Fibroblast of gingiva (primary cell): ENCODE measurements around the gene RAB9B.

ENCODE experiments used
- DNase-seq: peaks from one replicate; pipeline ENCODE4 v3.0.0-alpha.2; 2011; ENCODE audit warnings: low read depth

Gene RAB9B

GRCh38 chrX:103811858-103812257, 20.2 kb downstream of the RAB9B start:
- no peak for DNase-seq

DNA sequence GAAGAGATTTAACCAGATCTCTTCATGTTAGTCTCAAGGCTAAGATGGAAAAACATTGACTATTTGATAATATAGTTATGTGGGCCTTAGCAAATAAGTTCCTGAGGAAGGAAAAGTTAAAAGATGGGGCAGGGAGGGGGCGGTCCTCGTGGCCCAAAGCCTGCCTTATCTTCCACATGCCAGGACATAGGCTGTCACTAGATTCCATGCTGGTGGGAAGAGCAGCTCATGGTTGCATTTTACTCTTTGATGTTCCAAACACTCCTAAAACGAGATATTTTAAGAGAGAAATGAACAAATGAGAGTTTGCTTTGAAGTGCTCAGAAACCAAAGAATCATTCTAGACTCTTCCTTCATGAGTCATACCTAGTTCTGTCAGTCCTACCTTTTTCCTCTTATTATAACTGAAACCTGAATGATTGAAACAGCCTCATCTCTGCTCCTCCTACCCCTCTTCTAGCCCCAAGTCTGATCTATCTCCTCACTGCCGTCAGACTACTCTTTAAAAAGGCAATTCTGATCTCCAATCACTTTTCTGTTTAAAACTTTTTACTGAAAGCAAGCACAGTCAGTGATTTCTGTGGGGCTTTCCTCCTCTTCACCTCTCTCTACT, 25.1 kb downstream of the RAB9B start:
- DNase-seq, result no peak

DNA sequence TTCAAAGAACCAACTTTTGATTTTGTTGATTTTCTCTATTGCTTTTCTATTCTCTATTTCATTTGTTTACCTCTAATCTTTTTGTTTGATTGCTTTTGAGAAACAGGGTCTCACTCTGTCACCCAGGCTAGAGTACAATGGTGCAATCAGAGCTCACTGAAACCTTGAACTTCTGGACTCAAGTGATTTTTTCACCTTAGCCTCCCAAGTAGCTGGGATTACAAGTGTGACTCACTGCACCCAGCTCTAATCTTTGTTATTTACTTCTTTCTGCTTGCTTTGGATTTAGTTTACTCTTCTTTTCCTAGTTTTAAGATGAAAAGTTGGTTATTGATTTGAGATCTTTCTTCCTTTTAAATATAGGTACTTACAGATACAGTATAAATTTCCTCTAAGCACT, 26.2 kb downstream of the RAB9B start:
- DNase-seq, result no peak

DNA sequence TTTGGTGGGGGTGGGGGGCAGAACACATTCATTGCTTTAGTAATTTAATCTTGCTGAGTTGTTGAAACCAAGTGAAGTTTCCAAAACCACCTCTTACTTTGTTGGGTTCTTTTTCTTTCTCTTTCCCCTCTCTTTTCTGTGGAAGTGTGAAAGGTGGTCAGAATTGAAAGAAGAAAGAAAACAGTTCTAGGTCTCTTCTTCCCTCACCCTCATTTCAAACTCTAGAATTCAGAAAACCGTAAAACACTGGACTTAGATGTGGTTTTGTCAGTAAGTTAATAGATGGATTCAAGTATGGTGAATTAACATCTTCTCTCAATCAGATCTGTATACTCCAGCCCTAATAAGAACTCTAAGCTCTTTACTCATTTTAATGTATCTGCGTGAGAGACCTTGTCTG, 31.7 kb downstream of the RAB9B start:
- no peak for DNase-seq

GRCh38 chrX:103797691-103798090, 34.4 kb downstream of the RAB9B start:
- no peak for DNase-seq

DNA sequence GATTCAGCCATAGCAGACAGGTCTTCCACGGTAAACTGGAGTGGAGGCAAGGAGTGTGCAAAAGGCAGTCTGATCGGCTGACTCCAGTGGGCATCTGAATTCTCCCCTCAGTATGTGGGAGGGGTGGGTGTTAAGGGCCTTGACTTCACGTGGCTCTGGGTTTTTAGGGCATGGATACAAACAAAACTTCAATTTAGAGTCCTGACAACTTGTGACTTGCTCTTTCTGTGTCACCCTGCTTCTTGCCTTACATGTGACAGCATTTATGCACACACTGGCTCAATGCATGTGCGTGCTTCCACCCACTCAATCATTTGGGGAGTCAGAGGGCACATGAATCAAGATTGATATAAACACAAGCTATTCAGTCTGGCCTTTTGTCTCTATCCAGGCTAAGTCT, 37.9 kb downstream of the RAB9B start:
- DNase-seq, result no peak

- DNase-seq, result no peak
Observed at GRCh38 chrX:103793545-103793940, 38.5 kb downstream of the RAB9B start.

DNA sequence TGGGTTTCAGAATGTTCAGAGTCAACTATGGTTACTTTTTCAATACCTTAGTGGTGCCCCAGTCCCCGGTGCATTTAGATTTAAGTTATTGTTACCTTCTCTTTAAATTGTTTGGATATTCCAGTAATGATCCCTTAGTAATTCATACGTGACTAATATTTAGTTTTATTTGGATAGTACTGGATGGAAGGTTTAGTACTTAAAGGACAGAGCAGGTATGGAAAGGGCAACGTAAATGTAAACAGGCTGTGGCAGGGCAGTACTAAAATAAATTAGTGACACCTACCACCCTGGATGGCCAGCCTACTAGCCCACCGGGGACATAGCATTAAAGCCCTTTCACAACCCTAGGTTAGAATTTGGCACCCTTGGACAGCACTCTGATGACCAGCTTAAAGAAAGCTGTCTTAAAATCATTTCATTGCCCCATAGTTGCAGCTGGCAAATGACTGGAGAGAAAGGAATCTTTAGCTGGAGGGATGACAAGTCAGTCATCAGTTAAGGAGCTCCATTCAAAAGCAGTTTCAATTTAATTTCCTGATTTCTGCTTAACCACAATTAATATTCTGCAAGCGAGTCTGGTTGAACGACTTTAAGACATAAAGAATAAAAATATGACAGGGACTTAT, 39.0 kb downstream of the RAB9B start:
- peak; percentile 66 for DNase-seq

GRCh38 chrX:103791826-103792485, 40.1 kb downstream of the RAB9B start:
- DNase-seq, result no peak

DNA sequence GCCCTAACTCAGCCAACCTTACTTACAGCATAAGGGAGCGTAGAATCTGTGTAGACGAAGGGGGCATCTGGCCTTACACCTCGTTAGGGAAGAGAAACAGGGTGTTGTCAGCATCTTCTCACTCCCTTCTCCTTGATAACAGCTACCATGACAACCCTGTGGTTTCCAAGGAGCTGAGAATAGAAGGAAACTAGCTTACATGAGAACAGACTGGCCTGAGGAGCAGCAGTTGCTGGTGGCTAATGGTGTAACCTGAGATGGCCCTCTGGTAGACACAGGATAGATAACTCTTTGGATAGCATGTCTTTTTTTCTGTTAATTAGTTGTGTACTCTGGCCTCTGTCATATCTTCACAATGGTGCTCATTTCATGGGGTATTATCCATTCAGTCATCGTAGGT, 40.8 kb downstream of the RAB9B start:
- DNase-seq, result no peak

DNA sequence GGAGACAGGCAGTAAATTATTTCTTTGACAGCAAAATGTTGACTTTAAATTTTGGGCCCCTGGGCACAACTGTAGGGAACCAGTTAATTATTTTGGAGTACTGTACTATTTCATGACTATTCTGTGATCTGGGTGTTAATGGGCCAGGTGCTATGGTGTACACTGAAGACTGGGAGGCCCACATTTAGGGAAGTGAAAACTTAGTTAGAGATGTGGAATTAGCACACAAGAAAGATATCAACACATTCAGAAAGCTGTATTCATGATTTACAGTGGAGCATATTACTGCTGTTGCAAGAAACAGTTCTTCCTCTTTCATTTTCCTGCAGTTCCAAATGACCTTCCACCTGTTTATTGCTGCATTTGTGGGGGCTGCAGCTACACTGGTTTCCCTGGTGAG, 43.1 kb downstream of the RAB9B start:
- no peak for DNase-seq

- DNase-seq, result no peak
Observed at GRCh38 chrX:103783971-103784370, 48.1 kb downstream of the RAB9B start.

DNA sequence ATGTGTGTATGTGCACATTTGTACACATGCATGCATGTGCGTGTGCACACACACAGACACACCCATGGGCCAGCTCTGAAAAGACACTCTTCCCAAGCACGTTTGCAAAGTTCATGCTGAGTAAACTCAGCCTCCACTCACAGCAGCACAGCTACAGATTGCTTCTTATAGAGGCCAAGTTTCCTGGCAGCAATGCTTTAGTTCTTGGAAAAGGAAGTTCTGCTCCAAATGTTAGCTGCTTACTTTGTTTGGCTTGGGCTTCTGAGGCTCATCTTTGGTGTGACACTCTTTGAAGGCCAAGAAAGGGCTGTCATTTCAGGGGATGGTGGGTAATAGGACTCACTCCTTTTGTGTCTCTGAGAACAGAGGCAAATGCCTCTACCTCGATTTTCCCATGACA, 48.9 kb downstream of the RAB9B start:
- DNase-seq, result no peak

DNA sequence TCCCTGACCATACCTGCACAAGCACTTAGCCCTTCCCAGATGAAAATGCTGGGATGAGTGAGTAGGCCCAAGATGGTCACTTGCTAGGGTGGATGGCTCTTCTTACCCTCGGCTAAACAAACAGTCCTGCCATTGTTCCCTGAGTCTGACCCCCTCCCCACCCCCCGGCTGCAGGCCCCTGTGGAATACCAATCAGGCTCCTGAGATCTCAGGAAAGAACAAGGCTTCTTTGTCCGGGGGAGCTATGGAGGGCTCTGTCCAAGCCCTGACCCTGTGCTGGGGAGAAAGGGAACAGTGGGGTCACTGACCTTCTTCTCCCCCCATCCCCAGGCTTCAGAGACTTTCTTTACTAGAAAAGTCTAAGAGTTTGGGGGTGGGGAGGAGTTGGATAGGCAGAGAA, 49.4 kb downstream of the RAB9B start:
- DNase-seq, result no peak

DNA sequence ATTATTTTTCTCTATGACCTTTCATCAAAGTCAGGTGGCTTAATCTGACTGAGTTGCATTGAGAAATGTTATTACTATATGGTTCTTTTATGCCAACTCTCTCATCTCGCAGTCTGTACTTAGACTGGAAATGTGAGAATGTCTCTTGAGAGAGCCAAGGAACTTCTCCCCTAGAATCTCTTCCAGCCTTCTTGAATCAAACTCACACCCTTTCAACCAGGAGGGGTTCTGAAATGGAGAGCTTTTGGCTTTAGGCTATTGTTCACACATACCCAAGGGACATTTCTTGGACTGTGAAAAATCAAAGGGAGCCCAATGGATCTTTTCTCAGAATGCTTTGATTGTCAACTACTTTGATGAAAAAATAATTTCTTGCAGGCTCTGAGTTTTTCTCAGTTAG, 50.4 kb downstream of the RAB9B start:
- no peak for DNase-seq

GRCh38 chrX:103781062-103781402, 51.0 kb downstream of the RAB9B start:
- DNase-seq, result no peak

DNA sequence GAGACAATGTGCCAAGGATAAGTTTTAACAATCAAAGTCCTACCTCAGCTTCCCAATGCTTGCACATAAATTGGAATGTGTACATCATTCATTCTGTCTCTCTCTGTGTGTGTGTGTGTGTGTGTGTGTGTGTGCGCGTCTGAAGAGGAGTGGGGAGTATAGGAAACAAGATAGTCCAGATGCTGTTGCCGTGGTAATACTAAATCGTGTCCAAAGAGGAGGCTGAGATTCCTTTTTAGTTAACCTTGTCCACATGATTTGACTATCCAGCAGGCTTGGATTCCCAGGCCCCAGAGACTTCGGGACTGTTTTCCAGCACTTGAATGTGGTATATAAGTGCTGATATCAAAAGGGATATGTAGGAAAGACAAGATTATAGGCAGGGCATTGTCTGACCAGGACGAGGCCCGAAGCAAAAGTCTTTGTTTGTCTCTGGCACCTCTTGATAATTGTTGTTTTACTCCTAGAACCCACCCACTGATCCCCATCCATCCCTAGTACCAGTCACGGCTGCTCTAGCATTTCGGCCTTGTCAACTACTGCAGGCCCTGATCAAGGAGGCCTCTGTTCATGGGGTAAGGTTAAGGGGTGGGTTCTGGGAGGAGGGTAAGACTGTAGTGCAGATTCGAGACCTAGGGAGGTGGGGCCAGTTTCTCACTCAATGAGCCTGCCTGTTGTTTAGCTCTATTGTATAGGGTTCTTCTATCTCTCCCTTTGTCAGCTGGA, 51.6 kb downstream of the RAB9B start:
- no peak for DNase-seq

DNA sequence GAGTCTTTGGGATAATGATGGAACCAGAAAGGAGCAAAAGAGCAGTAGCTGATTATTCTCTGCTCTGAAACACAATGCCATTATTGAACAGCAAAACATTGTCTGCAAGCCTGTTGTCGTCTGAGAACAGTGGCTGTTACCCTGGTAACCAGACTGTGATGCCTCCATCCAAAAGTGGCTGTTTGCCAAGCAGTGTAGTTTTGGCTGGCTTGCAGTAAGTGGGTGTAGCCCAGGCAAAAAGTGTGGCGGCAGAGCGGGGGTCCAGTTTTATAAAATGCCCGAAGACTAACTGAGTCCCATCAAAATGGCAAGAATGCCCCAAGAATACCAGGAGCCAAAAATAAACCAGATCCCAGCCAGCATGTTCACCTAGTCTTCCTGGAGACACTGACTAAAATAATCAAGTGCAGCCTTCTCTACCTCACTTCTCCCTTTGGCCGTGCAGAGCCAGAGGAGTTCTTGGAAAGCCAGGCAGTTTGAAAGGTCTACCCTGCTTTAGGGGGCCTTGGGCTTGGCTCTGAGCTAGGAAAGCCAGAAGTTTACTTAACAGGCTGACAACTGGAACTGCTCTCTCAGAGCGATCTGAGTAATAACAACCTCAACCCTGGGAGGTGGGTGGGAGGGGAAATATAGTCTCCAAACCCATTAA, 52.8 kb downstream of the RAB9B start:
- no peak for DNase-seq

DNA sequence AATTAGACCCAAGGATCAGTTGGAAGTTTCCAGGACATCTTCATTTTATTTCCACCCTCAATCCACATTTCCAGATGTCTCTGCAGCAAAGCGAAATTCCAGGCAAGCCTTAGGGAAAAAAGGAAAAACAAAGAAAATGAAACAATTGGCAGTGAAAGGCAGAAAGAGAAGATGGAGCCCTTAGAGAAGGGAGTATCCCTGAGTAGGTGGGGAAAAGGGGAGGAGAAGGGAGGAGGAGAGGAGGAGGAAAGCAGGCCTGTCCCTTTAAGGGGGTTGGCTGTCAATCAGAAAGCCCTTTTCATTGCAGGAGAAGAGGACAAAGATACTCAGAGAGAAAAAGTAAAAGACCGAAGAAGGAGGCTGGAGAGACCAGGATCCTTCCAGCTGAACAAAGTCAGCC, 55.5 kb downstream of the RAB9B start, which contains the start of gene PLP1:
PLP1 (plus strand) TSS at position 295 of the 400 bp plus-strand sequence. CDS start 156 bp downstream, outside the sequence.
- DNase-seq, result no peak

DNA sequence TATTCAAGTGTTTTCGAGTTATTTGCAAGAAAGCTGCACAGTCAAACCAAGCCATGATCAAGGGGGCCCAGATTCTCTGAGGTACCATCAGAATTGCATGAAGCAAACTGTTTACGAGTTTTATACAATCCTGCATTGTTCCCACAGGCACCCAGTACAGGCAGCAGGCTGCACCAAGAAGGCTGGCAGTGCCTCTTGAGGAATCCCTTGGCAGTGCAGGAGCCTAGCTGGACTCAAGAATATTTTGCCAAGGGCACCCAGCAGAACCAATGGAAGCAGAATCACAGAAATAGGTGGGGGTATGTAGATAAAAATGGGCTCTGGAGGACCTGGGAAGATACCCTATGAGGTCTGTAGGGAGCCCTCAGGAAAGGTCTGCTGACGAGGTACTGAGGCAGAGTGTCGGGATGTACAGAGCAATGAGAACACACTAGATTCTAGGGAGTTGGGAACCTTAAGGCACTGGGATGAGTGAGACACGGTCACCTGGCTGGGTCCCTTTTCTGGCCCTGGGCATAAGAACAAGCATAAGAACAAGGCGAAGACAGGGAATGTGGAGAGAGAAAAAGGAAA, 57.9 kb downstream of the RAB9B start:
- DNase-seq, result peak; percentile 34

DNA sequence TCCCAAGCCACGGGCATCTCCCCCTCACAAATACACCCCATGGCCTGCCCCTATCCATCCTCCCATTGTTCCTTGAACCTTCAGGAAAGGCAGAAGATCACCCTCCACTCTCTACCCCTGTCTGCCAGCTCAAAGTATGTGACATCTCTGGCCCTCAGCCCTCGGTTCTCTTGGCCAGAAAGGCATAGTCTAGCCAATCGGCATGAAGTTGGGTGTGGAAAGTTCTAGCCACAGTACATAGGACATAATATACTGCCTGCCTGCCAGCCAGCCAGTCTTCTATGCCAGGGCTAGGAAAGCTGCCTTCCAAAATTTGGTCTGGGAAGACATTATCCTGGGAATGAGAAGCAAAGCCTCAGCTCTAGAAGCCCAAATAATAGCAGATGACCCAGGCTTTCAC, 58.6 kb downstream of the RAB9B start:
- DNase-seq, result no peak
